HCT116 (cell line): ENCODE results near the gene EIF3J. TPM values are rescaled to one million over a fixed set of nuclear protein-coding genes. Genes with fewer than 3 reads are reported as not detected.

Experiments used
- ATAC-seq: fragments of 200-7000 bp; cut with Tn5 transposase; 2 replicates; pipeline ENCODE4 v1.9.1; 2020; ENCODE audit warnings: mild to moderate bottlenecking, moderate library complexity
- BruUV-seq: library from RNA; stranded (reverse); fragments of 400-500 nt; replicated peaks from 2 replicates; lab custom pipeline; 2021; lab: Mats Ljungman, UMichigan
- CTCF ChIA-PET: fragments of 300-600 bp; sonication (Branson Sonifier 250); formaldehyde crosslinking; loops from one replicate; lab custom pipeline; 2021; ENCODE audit warnings: antibody characterized with exemption; lab: Charles Lee
- POLR2A ChIA-PET: fragments of 300-600, 350-600 bp; sonication (Branson Sonifier 250); formaldehyde crosslinking; loops from one replicate; lab custom pipeline; 2021; ENCODE audit warnings: antibody characterized with exemption; lab: Charles Lee
- RAD21 ChIA-PET, 2 experiments: fragments of 300-600 bp; sonication (Branson Sonifier 250); formaldehyde crosslinking; loops; one replicate each; lab custom pipeline; 2023; ENCODE audit warnings: low total read pairs in 2 of 2; ENCODE audit not compliant: uncharacterized antibody in 2 of 2, unreplicated experiment in 2 of 2, low non-redundant PET in 1 of 2; lab: Charles Lee
- DNase-seq: peaks from one replicate; pipeline ENCODE4 v3.0.0-alpha.2; 2010; ENCODE audit warnings: low read depth, low spot score
- H2AFZ ChIP-seq: fragments of 200-600 bp; shearing (Covaris generic), sonication (generic); 2 replicates; pipeline ENCODE4 v1.6.1; 2017; ENCODE audit warnings: low read depth, mixed run types, mixed read lengths, antibody characterized with exemption, low read length; ENCODE audit not compliant: poor library complexity, severe bottlenecking
- H3K27ac ChIP-seq: 2 replicates; pipeline ENCODE4 v1.5.1; 2012; ENCODE audit warnings: low read depth, low read length
- H3K27me3 ChIP-seq: fragments of 200-600 bp; sonication (generic); 2 replicates; pipeline ENCODE4 v1.6.1; 2016; ENCODE audit warnings: mixed run types, low read length, mixed read lengths; ENCODE audit not compliant: insufficient read depth
- H3K36me3 ChIP-seq, 2 experiments: fragments of 200-500 bp in 1 of 2; fragments of 200-600 bp in 1 of 2; sonication (Bioruptor generic) in 1 of 2; sonication (generic) in 1 of 2; 2 replicates each; pipeline versions ENCODE4 v1.5.1 to v1.6.1; 2014 to 2016; ENCODE audit warnings: low read length in 2 of 2, inconsistent platforms in 1 of 2, mixed read lengths in 1 of 2, mixed run types in 1 of 2; ENCODE audit not compliant: insufficient read depth in 2 of 2, control insufficient read depth in 1 of 2
- H3K4me1 ChIP-seq, 2 experiments: fragments of 200-600 bp in 1 of 2; sonication (generic) in 1 of 2; 2 replicates each; pipeline versions ENCODE4 v1.5.1 to v1.6.1; 2012 to 2017; ENCODE audit warnings: low read length in 2 of 2, inconsistent platforms in 1 of 2, mild to moderate bottlenecking in 1 of 2, mixed read lengths in 1 of 2, mixed run types in 1 of 2, moderate library complexity in 1 of 2; ENCODE audit not compliant: insufficient read depth in 2 of 2, control insufficient read depth in 1 of 2
- H3K4me2 ChIP-seq: fragments of 200-600 bp; sonication (generic); 2 replicates; pipeline ENCODE4 v1.6.1; 2017; ENCODE audit warnings: mixed run types, low read length, mixed read lengths
- H3K4me3 ChIP-seq, 2 experiments: fragments of 200-600 bp in 1 of 2; sonication (generic) in 1 of 2; replicated peaks in 1 of 2; 2 replicates each; pipeline ENCODE4 v1.5.1; 2011 to 2016; ENCODE audit warnings: low read length in 2 of 2, control low read depth in 1 of 2, low read depth in 1 of 2, mild to moderate bottlenecking in 1 of 2, mixed read lengths in 1 of 2, mixed run types in 1 of 2
- H3K79me2 ChIP-seq: fragments of 200-600 bp; sonication (generic); 2 replicates; pipeline ENCODE4 v1.6.1; 2017; ENCODE audit warnings: mild to moderate bottlenecking, mixed run types, low read length, moderate library complexity, mixed read lengths; ENCODE audit not compliant: insufficient read depth
- H3K9ac ChIP-seq: fragments of 200-600 bp; sonication (generic); 2 replicates; pipeline ENCODE4 v1.6.1; 2016; ENCODE audit warnings: low read length, mixed read lengths
- H3K9me2 ChIP-seq: fragments of 200-600 bp; sonication (generic), shearing (Covaris generic); 2 replicates; pipeline ENCODE4 v1.6.1; 2017; ENCODE audit warnings: mixed run types, mild to moderate bottlenecking, moderate library complexity; ENCODE audit not compliant: insufficient read depth
- H3K9me3 ChIP-seq, 2 experiments: fragments of 200-500 bp in 1 of 2; fragments of 200-600 bp in 1 of 2; sonication (Bioruptor generic) in 1 of 2; sonication (generic) in 1 of 2; 2 replicates each; pipeline ENCODE4 v1.6.1; 2014 to 2017; ENCODE audit warnings: low read length in 2 of 2, mixed read lengths in 2 of 2, inconsistent platforms in 1 of 2, low read depth in 1 of 2, mild to moderate bottlenecking in 1 of 2, mixed run types in 1 of 2, moderate library complexity in 1 of 2; ENCODE audit not compliant: control insufficient read depth in 1 of 2, insufficient read depth in 1 of 2
- H4K20me1 ChIP-seq: fragments of 200-600 bp; sonication (generic), shearing (Covaris generic); 2 replicates; pipeline ENCODE4 v1.6.1; 2017; ENCODE audit warnings: mixed run types, mild to moderate bottlenecking, moderate library complexity; ENCODE audit not compliant: insufficient read depth
- POLR2A ChIP-seq: IDR thresholded peaks from 2 replicates; pipeline ENCODE4 v1.7.0; 2011; ENCODE audit warnings: borderline replicate concordance; ENCODE audit not compliant: insufficient read depth, insufficient read length; ENCODE audit errors: extremely low read depth
- POLR2AphosphoS5 ChIP-seq: IDR thresholded peaks from 2 replicates; pipeline ENCODE4 v1.6.1; 2011; ENCODE audit warnings: mild to moderate bottlenecking, low read depth, low read length, moderate library complexity
- intact Hi-C: fragments of 100-400 bp; cut with micrococcal nuclease; formaldehyde crosslinking; loops from 2 replicates; pipeline ENCODE4 v1.10.0; 2022
- total RNA-seq: library from RNA; stranded (reverse); gene quantifications from one replicate; pipeline ENCODE4 v1.2.1, GENCODE V29; 2021; ENCODE audit not compliant: unreplicated experiment
- TF ChIP-seq, protein P1 (sequence below), 3 experiments: fragments of 200-600 bp in 1 of 3; sonication (generic) in 1 of 3; IDR thresholded peaks in 2 of 3; conservative IDR thresholded peaks in 1 of 3; 2 replicates each; pipeline ENCODE4 v1.5.1; 2012 to 2017; ENCODE audit warnings: low read depth in 2 of 3, low read length in 2 of 3, antibody characterized with exemption in 1 of 3, borderline replicate concordance in 1 of 3, control low read depth in 1 of 3, mild to moderate bottlenecking in 1 of 3, mixed read lengths in 1 of 3, mixed run types in 1 of 3, moderate library complexity in 1 of 3; ENCODE audit not compliant: insufficient read depth in 1 of 3

Gene EIF3J
- total RNA-seq, 1 experiment from 2014 or later = 68.6 TPM

DNA sequence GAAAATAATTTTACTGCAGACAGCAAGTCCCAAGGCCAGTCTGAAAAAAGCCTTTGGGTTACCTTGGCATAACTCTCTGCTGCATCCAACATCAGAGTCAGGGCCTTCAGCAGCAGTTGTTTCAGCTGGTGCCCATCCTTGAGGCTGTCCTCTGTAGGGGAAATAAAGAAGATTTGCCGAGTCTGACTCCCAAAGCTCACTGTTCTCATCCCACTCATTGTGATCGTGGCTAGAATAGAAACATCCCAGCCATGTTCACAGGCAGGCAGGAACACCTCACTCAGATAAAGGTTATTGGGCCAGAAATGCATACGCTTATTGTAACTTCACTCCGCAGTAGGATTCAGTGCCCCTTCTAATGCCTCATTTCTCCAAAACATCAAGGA is 29.2 kb downstream of the EIF3J start:
- peak; percentile 23; the same call in 1 of the 2 replicates for TF ChIP-seq POLR2AphosphoS5
- no peak for TF ChIP-seq POLR2A
- Histone ChIP-seq H3K4me2 (no peak overlapping the region), H3K27me3 (no peaks in the 10 kb centered on the region), H3K9ac (no peak overlapping the region), H3K79me2 (0 out of 2 replicates have a peak, but pooled peaks cover 6% of the 10 kb centered on the region), H3K9me2 (no peaks in the 10 kb centered on the region), H3K4me3 (no peak overlapping the region), H3K27ac (no peak overlapping the region), H4K20me1 (no peaks in the 10 kb centered on the region), H3K9me3 (peaks cover 4 to 11% of the 10 kb centered on the region in 2 experiments; a peak in 2 of 4 replicates), H3K4me1 (no peaks in the 10 kb centered on the region), H3K36me3 (peaks cover 41 to 53% of the 10 kb centered on the region in 2 experiments), H2AFZ (no peak overlapping the region)
- CTCF ChIA-PET = no interaction called here
- DNase-seq (no peak), ATAC-seq (0 out of 2 replicates have a peak, but pooled peaks have one; percentile 5)
- BruUV-seq = no TSS peak
- RAD21 ChIA-PET = no interaction called here
- intact Hi-C loops = no loop called here
- POLR2A ChIA-PET = no interaction called here

DNA sequence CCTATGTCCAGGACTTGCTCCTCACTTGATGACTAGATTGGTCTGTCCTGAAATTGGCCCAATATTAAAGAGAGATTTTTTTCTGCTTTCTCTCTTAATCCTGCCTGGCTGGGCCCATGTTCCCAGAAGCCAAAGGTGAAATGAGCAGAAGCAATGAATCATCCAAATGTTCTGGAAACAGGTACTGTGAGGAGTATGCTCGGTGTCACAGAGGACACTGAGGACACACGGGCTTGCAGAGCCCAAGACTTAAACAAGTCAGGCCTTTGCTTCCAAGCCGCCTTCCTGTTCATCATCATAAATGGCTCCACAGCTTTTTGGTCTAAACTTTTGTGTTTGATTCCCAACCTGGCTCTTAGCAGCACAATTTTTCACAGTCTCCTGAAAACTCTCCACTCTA is 31.4 kb downstream of the EIF3J start:
- Histone ChIP-seq H3K27me3 (no peaks in the 10 kb centered on the region), H3K9ac (no peak overlapping the region), H4K20me1 (no peaks in the 10 kb centered on the region), H2AFZ (no peak overlapping the region), H3K27ac (no peak overlapping the region), H3K36me3 (peaks cover 27 to 40% of the 10 kb centered on the region in 2 experiments), H3K79me2 (no peaks in the 10 kb centered on the region), H3K4me3 (no peak overlapping the region), H3K4me2 (no peak overlapping the region), H3K9me2 (no peaks in the 10 kb centered on the region), H3K4me1 (no peaks in the 10 kb centered on the region), H3K9me3 (peaks cover 4 to 11% of the 10 kb centered on the region in 2 experiments; a peak in 2 of 4 replicates)
- 0 out of 2 replicates have a peak, but pooled peaks have one; percentile 21 for TF ChIP-seq POLR2AphosphoS5
- TF ChIP-seq, protein P1, sequence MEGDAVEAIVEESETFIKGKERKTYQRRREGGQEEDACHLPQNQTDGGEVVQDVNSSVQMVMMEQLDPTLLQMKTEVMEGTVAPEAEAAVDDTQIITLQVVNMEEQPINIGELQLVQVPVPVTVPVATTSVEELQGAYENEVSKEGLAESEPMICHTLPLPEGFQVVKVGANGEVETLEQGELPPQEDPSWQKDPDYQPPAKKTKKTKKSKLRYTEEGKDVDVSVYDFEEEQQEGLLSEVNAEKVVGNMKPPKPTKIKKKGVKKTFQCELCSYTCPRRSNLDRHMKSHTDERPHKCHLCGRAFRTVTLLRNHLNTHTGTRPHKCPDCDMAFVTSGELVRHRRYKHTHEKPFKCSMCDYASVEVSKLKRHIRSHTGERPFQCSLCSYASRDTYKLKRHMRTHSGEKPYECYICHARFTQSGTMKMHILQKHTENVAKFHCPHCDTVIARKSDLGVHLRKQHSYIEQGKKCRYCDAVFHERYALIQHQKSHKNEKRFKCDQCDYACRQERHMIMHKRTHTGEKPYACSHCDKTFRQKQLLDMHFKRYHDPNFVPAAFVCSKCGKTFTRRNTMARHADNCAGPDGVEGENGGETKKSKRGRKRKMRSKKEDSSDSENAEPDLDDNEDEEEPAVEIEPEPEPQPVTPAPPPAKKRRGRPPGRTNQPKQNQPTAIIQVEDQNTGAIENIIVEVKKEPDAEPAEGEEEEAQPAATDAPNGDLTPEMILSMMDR (IDR thresholded peaks at IDR 0.05 in 2 of 3, conservative IDR thresholded peaks at IDR 0.05 in 1 of 3; ENCODE audit: borderline replicate concordance in 1 of 3, insufficient read depth in 1 of 3, low read depth in 2 of 3, low read length in 2 of 3) = no peak
- BruUV-seq = no TSS peak
- intact Hi-C loops = no loop called here
- CTCF ChIA-PET = no interaction called here
- no peak for DNase-seq
- ATAC-seq = no peak
- POLR2A ChIA-PET = interaction anchor here (0.7 kb wide), 1 partner anchor 701 kb away, joined by 4 read pairs; no protein-coding TSS in a partner anchor
- RAD21 ChIA-PET = no interaction called here
